Upper lobe of left lung (tissue), 6 donors: ENCODE data around the gene HTR2A. TPM values are rescaled to one million over a fixed set of nuclear protein-coding genes. Genes with fewer than 3 reads are reported as not detected.

Experiments
- ATAC-seq, 2 donors: fragments of 200-7000 bp; cut with Tn5 transposase; one replicate each; pipeline ENCODE4 v1.9.1; 2022; ENCODE audit warnings: mild to moderate bottlenecking in 2 of 2, moderate library complexity in 2 of 2; ENCODE audit not compliant: low FRiP score in 2 of 2
- DNase-seq, 2 donors: peaks; one replicate each; pipeline ENCODE4 v3.0.0-alpha.2; 2019 to 2020
- H3K27ac ChIP-seq, 4 donors: fragments of 200-600 bp; sonication (generic); one replicate each; pipeline ENCODE4 v1.5.1; 2016 to 2019
- H3K27me3 ChIP-seq, 4 donors: fragments of 200-600 bp; sonication (generic); one replicate each; pipeline ENCODE4 v1.5.1; 2017 to 2019
- H3K36me3 ChIP-seq, 4 donors: fragments of 200-600 bp; sonication (generic); one replicate each; pipeline ENCODE4 v1.5.1; 2016 to 2019
- H3K4me1 ChIP-seq, 4 donors: fragments of 200-600 bp; sonication (generic); one replicate each; pipeline ENCODE4 v1.5.1; 2018 to 2019
- H3K4me3 ChIP-seq, 4 donors: fragments of 200-600 bp; sonication (generic); one replicate each; pipeline ENCODE4 v1.5.1; 2017 to 2019; ENCODE audit warnings: mild to moderate bottlenecking in 2 of 4, moderate library complexity in 1 of 4
- H3K9me3 ChIP-seq, 4 donors: fragments of 200-600 bp; sonication (generic); one replicate each; pipeline ENCODE4 v1.5.1; 2018 to 2019
- CTCF ChIP-seq, 6 experiments: fragments of 450-650 bp in 4 of 6; fragments of 200-600 bp in 2 of 6; sonication (generic) in 2 of 6; IDR thresholded peaks; one replicate each; pipeline ENCODE4 v1.5.1; 2016 to 2019; ENCODE audit warnings: antibody characterized with exemption in 6 of 6
- EP300 ChIP-seq, 4 donors: sonication (generic); formaldehyde crosslinking; IDR thresholded peaks; one replicate each; pipeline ENCODE4 v1.5.1; 2017; ENCODE audit warnings: antibody characterized with exemption in 4 of 4, control low read depth in 2 of 4
- POLR2A ChIP-seq, 4 donors: fragments of 450-650 bp; IDR thresholded peaks; one replicate each; pipeline ENCODE4 v1.5.1; 2016 to 2017; ENCODE audit warnings: antibody characterized with exemption in 4 of 4, mild to moderate bottlenecking in 2 of 4
- POLR2AphosphoS5 ChIP-seq, 2 donors: sonication (generic); formaldehyde crosslinking; IDR thresholded peaks; one replicate each; pipeline ENCODE4 v1.5.1; 2017; ENCODE audit warnings: antibody characterized with exemption in 2 of 2
- WGBS, 2 donors: methylation state at CpG; one replicate each; pipeline ENCODE4 v1.1.5; 2017 to 2018; 5-methylcytosine and 5-hydroxymethylcytosine counted together
- total RNA-seq, 6 donors: library from RNA; depleted of rRNA in 4 of 6; stranded (reverse); fragments of >200 nt in 4 of 6; gene quantifications; one replicate each; pipeline versions ENCODE4 v1.1.0 to v1.2.1, GENCODE V29; 2016 to 2021
- donor health status: DM: no; HTN: no; CAD: no; lungs with moderate emphysema.
- donor health status: DM: no; HTN: yes; CAD: no; lungs with severe emphysema.

Gene HTR2A
- total RNA-seq, 6 donors from 2014 or later: 0.15 to 0.57 (median 0.30) TPM; not detected in 3

- 1 to 2% methylated on average over 39 to 76 of the region's 77 CpGs for WGBS, 2 donors
Observed at GRCh38 chr13:46796515-46797474, 100.1 kb downstream of the HTR2A start, which contains the start of gene ESD. Gene ESD (minus strand): TSS chr13:46797161. CDS start chr13:46791413, 5,748 bp downstream.

GRCh38 chr13:46796129-46796514 lies 100.7 kb downstream of the HTR2A start:
- Histone ChIP-seq H3K4me1 (peaks cover 21 to 42% (median 31%) of the 10 kb centered on the region in 4 donors), H3K9me3 (no peaks in the 10 kb centered on the region), H3K4me3 (peak overlapping the region; percentile 66 to 93 (median 80)), H3K36me3 (peaks cover 0 to 7% (median under 1%) of the 10 kb centered on the region in 4 donors), H3K27me3 (no peaks in the 10 kb centered on the region), H3K27ac (peak overlapping the region; percentile 91 to 96 (median 95))
- ATAC-seq (no peak), DNase-seq (no peak)
- TF ChIP-seq POLR2A (IDR thresholded peaks at IDR 0.05) (no peak), CTCF (IDR thresholded peaks at IDR 0.05) (no peak), POLR2AphosphoS5 (IDR thresholded peaks at IDR 0.05) (no peak), EP300 (IDR thresholded peaks at IDR 0.05) (no peak)
- WGBS, 2 donors: 62 to 76% methylated on average over 5 of the region's 5 CpGs

More at GRCh38 chr13:46796515-46797474, 100.1 kb downstream of the HTR2A start, which contains the start of gene ESD:
- Histone ChIP-seq H3K27me3 (no peaks in the 10 kb centered on the region), H3K4me1 (peaks cover 21 to 42% (median 31%) of the 10 kb centered on the region in 4 donors), H3K36me3 (peaks cover 0 to under 1% (median 0%) of the 10 kb centered on the region in 4 donors), H3K27ac (peak within 1 kb of the TSS; percentile 91 to 96 (median 95)), H3K4me3 (peak within 1 kb of the TSS; percentile 66 to 93 (median 80)), H3K9me3 (no peaks in the 10 kb centered on the region)
- TF ChIP-seq EP300 (IDR thresholded peaks at IDR 0.05) (no peak), CTCF (IDR thresholded peaks at IDR 0.05) (peak in 1 of 6 experiments; percentile 18), POLR2AphosphoS5 (IDR thresholded peaks at IDR 0.05) (peak; percentile 58 to 89), POLR2A (IDR thresholded peaks at IDR 0.05) (peak in 3 of 4 donors; percentile 57 to 82 (median 80))
- DNase-seq: peak; percentile 93 to 96
- peak; percentile 99 to 100 for ATAC-seq

GRCh38 chr13:46795321-46795720 lies 101.5 kb downstream of the HTR2A start:
- TF ChIP-seq EP300 (IDR thresholded peaks at IDR 0.05) (no peak), CTCF (IDR thresholded peaks at IDR 0.05) (no peak), POLR2A (IDR thresholded peaks at IDR 0.05) (no peak), POLR2AphosphoS5 (IDR thresholded peaks at IDR 0.05) (no peak)
- ATAC-seq (no peak), DNase-seq (no peak)
- Histone ChIP-seq H3K36me3 (peaks cover 2 to 15% (median 9%) of the 10 kb centered on the region in 4 donors), H3K4me3 (peak overlapping the region in 1 of 4 donors; percentile 93), H3K27me3 (no peaks in the 10 kb centered on the region), H3K9me3 (no peaks in the 10 kb centered on the region), H3K27ac (no peak overlapping the region), H3K4me1 (peaks cover 21 to 42% (median 31%) of the 10 kb centered on the region in 4 donors)
- 91 to 94% methylated on average over 6 of the region's 6 CpGs for WGBS, 2 donors

GRCh38 chr13:46783504-46783903 lies 113.3 kb downstream of the HTR2A start:
- Histone ChIP-seq H3K36me3 (peaks cover 0 to 88% (median 33%) of the 10 kb centered on the region in 4 donors), H3K9me3 (no peaks in the 10 kb centered on the region), H3K4me3 (no peak overlapping the region), H3K27me3 (no peaks in the 10 kb centered on the region), H3K27ac (no peak overlapping the region), H3K4me1 (no peaks in the 10 kb centered on the region)
- DNase-seq (no peak), ATAC-seq (no peak)
- TF ChIP-seq POLR2AphosphoS5 (IDR thresholded peaks at IDR 0.05): no peak
- no peak for TF ChIP-seq POLR2A (IDR thresholded peaks at IDR 0.05)
- no peak for TF ChIP-seq EP300 (IDR thresholded peaks at IDR 0.05)
- no peak for TF ChIP-seq CTCF (IDR thresholded peaks at IDR 0.05)
- 91 to 95% methylated on average over 3 of the region's 3 CpGs for WGBS, 2 donors
